HepG2 (cell line): ENCODE measurements around the gene PLSCR5. TPM values are rescaled to one million over a fixed set of nuclear protein-coding genes. Genes with fewer than 3 reads are reported as not detected.

ENCODE experiments used
- AGO1 ChIP-seq: fragments of 200-400 bp; formaldehyde crosslinking; IDR thresholded peaks from 2 replicates; pipeline ENCODE4 v1.6.1; 2017; ENCODE audit warnings: mild to moderate bottlenecking, low read depth, low read length, moderate library complexity; ENCODE audit not compliant: poor library complexity, severe bottlenecking
- AKAP8 ChIP-seq: sonication (generic); formaldehyde crosslinking; IDR thresholded peaks from 2 replicates; pipeline ENCODE4 v1.5.1; 2020; ENCODE audit warnings: mild to moderate bottlenecking, missing genetic modification reagents
- ARHGAP35 ChIP-seq: sonication (generic); formaldehyde crosslinking; IDR thresholded peaks from 2 replicates; pipeline ENCODE4 v1.9.0; 2022; ENCODE audit warnings: mild to moderate bottlenecking, inconsistent platforms, moderate library complexity, missing genetic modification reagents, borderline replicate concordance
- ATRX ChIP-seq: sonication (generic); formaldehyde crosslinking; IDR thresholded peaks from 2 replicates; pipeline ENCODE4 v1.4.0; 2020; ENCODE audit warnings: missing genetic modification reagents, borderline replicate concordance
- DNMT3B ChIP-seq: conservative IDR thresholded peaks from 2 replicates; pipeline ENCODE4 v1.6.1; 2016; ENCODE audit warnings: missing biosample characterization, control low read depth
- ELF4 ChIP-seq: sonication (generic); formaldehyde crosslinking; IDR thresholded peaks from 2 replicates; pipeline ENCODE4 v1.5.0; 2020; ENCODE audit warnings: missing genetic modification reagents, mild to moderate bottlenecking, moderate library complexity, borderline replicate concordance
- FLYWCH1 ChIP-seq: sonication (generic); formaldehyde crosslinking; IDR thresholded peaks from 2 replicates; pipeline ENCODE4 v1.8.1; 2023; ENCODE audit warnings: mild to moderate bottlenecking, missing genetic modification reagents
- FOXM1 ChIP-seq: sonication (generic); formaldehyde crosslinking; IDR thresholded peaks from 2 replicates; pipeline ENCODE4 v1.5.0; 2020; ENCODE audit warnings: missing genetic modification reagents
- KLF6 ChIP-seq: IDR thresholded peaks from 2 replicates; pipeline ENCODE4 v1.8.0; 2016; ENCODE audit warnings: missing biosample characterization, missing genetic modification reagents
- SP1 ChIP-seq, 2 experiments: fragments of 450-650 bp in 1 of 2; sonication (generic) in 1 of 2; formaldehyde crosslinking in 1 of 2; IDR thresholded peaks; 2 replicates each; pipeline versions ENCODE4 v1.4.0 to v1.6.1; 2016 to 2020; ENCODE audit warnings: missing genetic modification reagents in 1 of 2
- SRF ChIP-seq: IDR thresholded peaks from 2 replicates; pipeline ENCODE4 v1.6.1; 2011; ENCODE audit warnings: mild to moderate bottlenecking, low read depth, low read length, moderate library complexity
- TBX2 ChIP-seq: sonication (generic); formaldehyde crosslinking; IDR thresholded peaks from 2 replicates; pipeline ENCODE4 v1.5.0; 2020; ENCODE audit warnings: missing genetic modification reagents, mild to moderate bottlenecking, borderline replicate concordance
- ZBTB7B ChIP-seq: sonication (generic); formaldehyde crosslinking; IDR thresholded peaks from 2 replicates; pipeline ENCODE4 v1.4.0; 2020; ENCODE audit warnings: missing genetic modification reagents
- ZNF251 ChIP-seq: sonication (generic); formaldehyde crosslinking; IDR thresholded peaks from 2 replicates; pipeline ENCODE4 v1.9.0; 2021; ENCODE audit warnings: mild to moderate bottlenecking, missing genetic modification reagents
- ZNF263 ChIP-seq: sonication (generic); formaldehyde crosslinking; IDR thresholded peaks from 2 replicates; pipeline ENCODE4 v1.4.0; 2020; ENCODE audit warnings: missing genetic modification reagents
- ZNF354B ChIP-seq: sonication (generic); formaldehyde crosslinking; IDR thresholded peaks from 2 replicates; pipeline ENCODE4 v1.8.0; 2022; ENCODE audit warnings: mild to moderate bottlenecking, missing genetic modification reagents
- ZNF564 ChIP-seq: sonication (generic); formaldehyde crosslinking; IDR thresholded peaks from 2 replicates; pipeline ENCODE4 v1.8.1; 2023; ENCODE audit warnings: mild to moderate bottlenecking, missing genetic modification reagents
- ZNF709 ChIP-seq: sonication (generic); formaldehyde crosslinking; IDR thresholded peaks from 2 replicates; pipeline ENCODE4 v1.5.0; 2020; ENCODE audit warnings: mild to moderate bottlenecking, missing genetic modification reagents
- ZSCAN29 ChIP-seq: sonication (generic); formaldehyde crosslinking; conservative IDR thresholded peaks from 2 replicates; pipeline ENCODE4 v1.4.0; 2020; ENCODE audit warnings: mild to moderate bottlenecking, missing genetic modification reagents
- polyA plus RNA-seq, 8 experiments: library from polyadenylated mRNA; depleted of rRNA in 3 of 8; stranded (reverse) in 7 of 8; unstranded in 1 of 8; fragments of >200 nt; fragmentation: Illumina TruSeq in 4 of 8; extraction: Trizol in 4 of 8; gene quantifications; 2 replicates each; pipeline versions ENCODE4 v1.2.1 to v1.2.3, GENCODE V29; 2011 to 2016; ENCODE audit warnings: low read depth in 4 of 8, missing spikeins in 1 of 8, mixed read lengths in 1 of 8; ENCODE audit not compliant: insufficient read depth in 1 of 8
- total RNA-seq, 5 experiments: library from RNA; depleted of rRNA; stranded (reverse); fragments of >200 nt; fragmentation: Illumina TruSeq; extraction: Trizol; gene quantifications; 2 replicates each; pipeline ENCODE4 v1.2.3, GENCODE V29; 2016; ENCODE audit warnings: low read depth in 1 of 5
- TF ChIP-seq, protein P1 (sequence below): sonication (generic); formaldehyde crosslinking; IDR thresholded peaks from 2 replicates; pipeline ENCODE4 v1.5.1; 2020; ENCODE audit warnings: mild to moderate bottlenecking, missing genetic modification reagents, borderline replicate concordance
- TF ChIP-seq, protein P2 (sequence below): IDR thresholded peaks from 2 replicates; pipeline ENCODE4 v1.6.1; 2018; ENCODE audit warnings: missing genetic modification reagents

Gene PLSCR5
- total and polyA plus RNA-seq, 2 of the 13 experiments (the other 11 are each of a cell fraction or from before 2014, with no cell fraction given), result 0.50 TPM; not detected in 1

DNA sequence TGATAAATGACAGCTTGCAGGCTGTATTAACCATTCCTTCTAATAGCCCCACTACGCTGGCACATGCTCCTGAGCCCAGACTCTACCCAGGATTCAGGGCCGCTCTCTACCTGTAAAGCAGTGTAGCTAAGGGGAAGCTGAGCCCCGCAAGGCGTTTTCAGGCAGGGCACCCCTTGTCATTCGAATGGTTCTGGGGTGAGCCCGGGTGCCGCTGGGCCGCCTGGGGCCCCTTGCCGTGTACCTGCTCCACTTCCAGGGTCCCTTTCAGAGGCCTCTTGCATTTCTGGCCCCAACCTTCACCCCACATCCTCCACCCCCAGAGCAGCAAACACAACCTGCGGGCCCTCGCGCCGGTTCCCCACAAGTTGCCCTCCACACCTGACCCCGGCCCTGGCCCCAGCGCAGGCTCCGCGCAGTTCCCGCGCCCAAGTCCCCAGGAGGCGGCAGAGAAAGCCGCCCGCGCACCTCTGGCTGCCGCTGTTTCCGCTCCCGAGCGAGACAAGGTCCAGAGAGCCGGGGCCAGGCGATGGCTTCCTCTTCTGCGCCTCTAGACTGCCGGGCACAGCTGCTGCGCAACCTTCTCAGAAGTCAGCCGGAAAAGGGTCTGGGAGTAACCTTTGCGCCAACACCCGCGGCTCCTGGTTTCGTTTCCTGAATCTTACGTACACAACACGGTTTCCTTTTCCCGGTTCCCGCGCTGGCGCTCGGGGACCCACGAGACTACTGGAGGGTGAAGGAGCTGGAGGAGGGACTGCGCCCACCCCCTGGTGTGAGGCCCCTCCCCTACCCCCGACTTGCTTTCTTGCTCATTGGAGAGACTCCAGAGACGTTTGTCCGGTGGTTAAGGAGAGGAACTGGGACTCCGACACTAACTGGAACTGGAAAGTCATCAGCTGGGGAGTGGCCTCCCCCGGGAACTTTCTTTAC is 60.9 kb downstream of the PLSCR5 start, which contains the start of gene PLSCR1 (continued):
- no peak for TF ChIP-seq ZNF354B (CRISPR knock-in tag)
- TF ChIP-seq ZNF564, result no peak
- TF ChIP-seq, protein P1, sequence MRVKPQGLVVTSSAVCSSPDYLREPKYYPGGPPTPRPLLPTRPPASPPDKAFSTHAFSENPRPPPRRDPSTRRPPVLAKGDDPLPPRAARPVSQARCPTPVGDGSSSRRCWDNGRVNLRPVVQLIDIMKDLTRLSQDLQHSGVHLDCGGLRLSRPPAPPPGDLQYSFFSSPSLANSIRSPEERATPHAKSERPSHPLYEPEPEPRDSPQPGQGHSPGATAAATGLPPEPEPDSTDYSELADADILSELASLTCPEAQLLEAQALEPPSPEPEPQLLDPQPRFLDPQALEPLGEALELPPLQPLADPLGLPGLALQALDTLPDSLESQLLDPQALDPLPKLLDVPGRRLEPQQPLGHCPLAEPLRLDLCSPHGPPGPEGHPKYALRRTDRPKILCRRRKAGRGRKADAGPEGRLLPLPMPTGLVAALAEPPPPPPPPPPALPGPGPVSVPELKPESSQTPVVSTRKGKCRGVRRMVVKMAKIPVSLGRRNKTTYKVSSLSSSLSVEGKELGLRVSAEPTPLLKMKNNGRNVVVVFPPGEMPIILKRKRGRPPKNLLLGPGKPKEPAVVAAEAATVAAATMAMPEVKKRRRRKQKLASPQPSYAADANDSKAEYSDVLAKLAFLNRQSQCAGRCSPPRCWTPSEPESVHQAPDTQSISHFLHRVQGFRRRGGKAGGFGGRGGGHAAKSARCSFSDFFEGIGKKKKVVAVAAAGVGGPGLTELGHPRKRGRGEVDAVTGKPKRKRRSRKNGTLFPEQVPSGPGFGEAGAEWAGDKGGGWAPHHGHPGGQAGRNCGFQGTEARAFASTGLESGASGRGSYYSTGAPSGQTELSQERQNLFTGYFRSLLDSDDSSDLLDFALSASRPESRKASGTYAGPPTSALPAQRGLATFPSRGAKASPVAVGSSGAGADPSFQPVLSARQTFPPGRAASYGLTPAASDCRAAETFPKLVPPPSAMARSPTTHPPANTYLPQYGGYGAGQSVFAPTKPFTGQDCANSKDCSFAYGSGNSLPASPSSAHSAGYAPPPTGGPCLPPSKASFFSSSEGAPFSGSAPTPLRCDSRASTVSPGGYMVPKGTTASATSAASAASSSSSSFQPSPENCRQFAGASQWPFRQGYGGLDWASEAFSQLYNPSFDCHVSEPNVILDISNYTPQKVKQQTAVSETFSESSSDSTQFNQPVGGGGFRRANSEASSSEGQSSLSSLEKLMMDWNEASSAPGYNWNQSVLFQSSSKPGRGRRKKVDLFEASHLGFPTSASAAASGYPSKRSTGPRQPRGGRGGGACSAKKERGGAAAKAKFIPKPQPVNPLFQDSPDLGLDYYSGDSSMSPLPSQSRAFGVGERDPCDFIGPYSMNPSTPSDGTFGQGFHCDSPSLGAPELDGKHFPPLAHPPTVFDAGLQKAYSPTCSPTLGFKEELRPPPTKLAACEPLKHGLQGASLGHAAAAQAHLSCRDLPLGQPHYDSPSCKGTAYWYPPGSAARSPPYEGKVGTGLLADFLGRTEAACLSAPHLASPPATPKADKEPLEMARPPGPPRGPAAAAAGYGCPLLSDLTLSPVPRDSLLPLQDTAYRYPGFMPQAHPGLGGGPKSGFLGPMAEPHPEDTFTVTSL (CRISPR knock-in tag), result 0 out of 2 replicates have a peak, but pooled peaks have one; percentile 35
- TF ChIP-seq KLF6 (CRISPR knock-in tag), result 0 out of 2 replicates have a peak, but pooled peaks have one; percentile 63
- no peak for TF ChIP-seq ZNF251 (CRISPR knock-in tag)
- TF ChIP-seq ELF4 (CRISPR knock-in tag), result no peak
- TF ChIP-seq ZNF263, result peak; percentile 34
- TF ChIP-seq ZBTB7B (CRISPR knock-in tag), result no peak; the same call in 1 of the 2 replicates
- no peak for TF ChIP-seq SP1 (IDR thresholded peaks at IDR 0.05)
- TF ChIP-seq SP1 (CRISPR knock-in tag; IDR thresholded peaks at IDR 0.05), result no peak
- TF ChIP-seq, protein P2, sequence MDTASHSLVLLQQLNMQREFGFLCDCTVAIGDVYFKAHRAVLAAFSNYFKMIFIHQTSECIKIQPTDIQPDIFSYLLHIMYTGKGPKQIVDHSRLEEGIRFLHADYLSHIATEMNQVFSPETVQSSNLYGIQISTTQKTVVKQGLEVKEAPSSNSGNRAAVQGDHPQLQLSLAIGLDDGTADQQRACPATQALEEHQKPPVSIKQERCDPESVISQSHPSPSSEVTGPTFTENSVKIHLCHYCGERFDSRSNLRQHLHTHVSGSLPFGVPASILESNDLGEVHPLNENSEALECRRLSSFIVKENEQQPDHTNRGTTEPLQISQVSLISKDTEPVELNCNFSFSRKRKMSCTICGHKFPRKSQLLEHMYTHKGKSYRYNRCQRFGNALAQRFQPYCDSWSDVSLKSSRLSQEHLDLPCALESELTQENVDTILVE (CRISPR knock-in tag), result peak; percentile 81
- peak; percentile 67; the same call in 1 of the 2 replicates for TF ChIP-seq TBX2
- TF ChIP-seq DNMT3B (CRISPR knock-in tag), result no peak
- peak; percentile 75; the same call in 1 of the 2 replicates for TF ChIP-seq ZSCAN29 (CRISPR knock-in tag)
- TF ChIP-seq AGO1, result peak; percentile 89
- no peak for TF ChIP-seq FOXM1 (CRISPR knock-in tag)
- TF ChIP-seq SRF, result no peak
- TF ChIP-seq ARHGAP35 (CRISPR knock-in tag), result no peak
- TF ChIP-seq AKAP8, result no peak
- no peak for TF ChIP-seq FLYWCH1
- no peak for TF ChIP-seq ZNF709 (CRISPR knock-in tag)
- no peak for TF ChIP-seq ATRX (CRISPR knock-in tag)
